Stimulated activated effector memory CD8-positive, alpha-beta T cell treated with anti-CD3 and anti-CD28 coated beads, Interleukin-12 subunit alpha, Interleukin-12 subunit beta, amount 100 ng/mL, for 72 hours (primary cell): ENCODE data around the gene ELOVL6.

ENCODE experiments used
- ATAC-seq: fragments of 150-1000 bp; cut with Tn5 transposase; 2 replicates; pipeline ENCODE4 v1.10.0; 2021
- DNase-seq, 2 donors: peaks; one replicate each; pipeline ENCODE4 v3.0.0; 2021 to 2022; ENCODE audit warnings: low spot score in 2 of 2
- H3K27ac Mint-ChIP-seq: one replicate; pipeline ENCODE4 v1.8.0; 2022; ENCODE audit warnings: mild to moderate bottlenecking, mixed read lengths
- H3K36me3 Mint-ChIP-seq: one replicate; pipeline ENCODE4 v1.8.0; 2022; ENCODE audit warnings: mild to moderate bottlenecking, mixed read lengths
- H3K4me1 Mint-ChIP-seq: one replicate; pipeline ENCODE4 v1.8.0; 2022; ENCODE audit warnings: mixed read lengths
- H3K4me3 Mint-ChIP-seq: one replicate; pipeline ENCODE4 v1.8.0; 2022; ENCODE audit warnings: mild to moderate bottlenecking, mixed read lengths
- H3K9me3 Mint-ChIP-seq: one replicate; pipeline ENCODE4 v1.8.0; 2022; ENCODE audit warnings: mixed read lengths

Gene ELOVL6

GRCh38 chr4:110184140-110184790 lies 14.2 kb downstream of the ELOVL6 start:
- no peak for DNase-seq
- Mint-ChIP-seq H3K9me3 (no peaks in the 10 kb centered on the region), H3K27ac (peak overlapping the region; percentile 2), H3K36me3 (peaks cover 47% of the 10 kb centered on the region), H3K4me1 (peaks cover 14% of the 10 kb centered on the region), H3K4me3 (no peak overlapping the region)
- ATAC-seq = no peak

GRCh38 chr4:110183643-110184042 lies 14.8 kb downstream of the ELOVL6 start:
- DNase-seq (no peak), ATAC-seq (no peak)
- Mint-ChIP-seq H3K4me1 (peaks cover 14% of the 10 kb centered on the region), H3K36me3 (peaks cover 41% of the 10 kb centered on the region), H3K9me3 (no peaks in the 10 kb centered on the region), H3K4me3 (no peak overlapping the region), H3K27ac (no peak overlapping the region)

GRCh38 chr4:110183058-110183457 lies 15.4 kb downstream of the ELOVL6 start:
- H3K4me3 Mint-ChIP-seq = no peak overlapping the region
- no peak overlapping the region for H3K27ac Mint-ChIP-seq
- ATAC-seq (no peak), DNase-seq (no peak)
- no peaks in the 10 kb centered on the region for H3K9me3 Mint-ChIP-seq
- peaks cover 38% of the 10 kb centered on the region for H3K36me3 Mint-ChIP-seq
- H3K4me1 Mint-ChIP-seq = peaks cover 14% of the 10 kb centered on the region

- H3K4me3 Mint-ChIP-seq = no peak overlapping the region
These were observed 16.5 kb downstream of the ELOVL6 start for GRCh38 chr4:110181890-110182289.

GRCh38 chr4:110175634-110176033 lies 22.8 kb downstream of the ELOVL6 start:
- ATAC-seq = peak; percentile 37
- H3K4me3 Mint-ChIP-seq = no peak overlapping the region
- no peak overlapping the region for H3K27ac Mint-ChIP-seq
- peaks cover 32% of the 10 kb centered on the region for H3K36me3 Mint-ChIP-seq
- no peaks in the 10 kb centered on the region for H3K9me3 Mint-ChIP-seq
- no peaks in the 10 kb centered on the region for H3K4me1 Mint-ChIP-seq
- no peak for DNase-seq

More at GRCh38 chr4:110181890-110182289, 16.5 kb downstream of the ELOVL6 start:
- peaks cover 40% of the 10 kb centered on the region for H3K36me3 Mint-ChIP-seq
- no peak for ATAC-seq
- no peaks in the 10 kb centered on the region for H3K9me3 Mint-ChIP-seq
- peaks cover 14% of the 10 kb centered on the region for H3K4me1 Mint-ChIP-seq
- no peak overlapping the region for H3K27ac Mint-ChIP-seq
- DNase-seq = no peak

- DNase-seq = no peak
- Mint-ChIP-seq H3K27ac (no peak overlapping the region), H3K4me3 (no peak overlapping the region), H3K36me3 (peaks cover 30% of the 10 kb centered on the region), H3K9me3 (no peaks in the 10 kb centered on the region), H3K4me1 (no peaks in the 10 kb centered on the region)
- ATAC-seq = no peak
These were observed 25.4 kb downstream of the ELOVL6 start for GRCh38 chr4:110172972-110173371.

- H3K27ac Mint-ChIP-seq = no peak overlapping the region
- peaks cover 20% of the 10 kb centered on the region for H3K36me3 Mint-ChIP-seq
- ATAC-seq = no peak
- no peaks in the 10 kb centered on the region for H3K9me3 Mint-ChIP-seq
- DNase-seq = no peak
- no peaks in the 10 kb centered on the region for H3K4me1 Mint-ChIP-seq
- no peak overlapping the region for H3K4me3 Mint-ChIP-seq
These were observed 26.4 kb downstream of the ELOVL6 start for GRCh38 chr4:110171971-110172370.

GRCh38 chr4:110170861-110171260 lies 27.6 kb downstream of the ELOVL6 start:
- H3K9me3 Mint-ChIP-seq = no peaks in the 10 kb centered on the region
- DNase-seq (no peak), ATAC-seq (no peak)
- peaks cover 12% of the 10 kb centered on the region for H3K36me3 Mint-ChIP-seq
- no peak overlapping the region for H3K27ac Mint-ChIP-seq
- H3K4me3 Mint-ChIP-seq = no peak overlapping the region
- H3K4me1 Mint-ChIP-seq = peaks cover 5% of the 10 kb centered on the region

- H3K4me3 Mint-ChIP-seq = peak overlapping the region; percentile 42
- peak overlapping the region; percentile 91 for H3K27ac Mint-ChIP-seq
These were observed 32.8 kb downstream of the ELOVL6 start for GRCh38 chr4:110165382-110166286.

GRCh38 chr4:110164856-110165255 lies 33.6 kb downstream of the ELOVL6 start:
- H3K4me3 Mint-ChIP-seq = peak overlapping the region; percentile 42
- H3K4me1 Mint-ChIP-seq = peaks cover 26% of the 10 kb centered on the region
- H3K36me3 Mint-ChIP-seq = peaks cover 5% of the 10 kb centered on the region
- H3K9me3 Mint-ChIP-seq = no peaks in the 10 kb centered on the region
- DNase-seq (no peak), ATAC-seq (peak; percentile 47)
- peak overlapping the region; percentile 91 for H3K27ac Mint-ChIP-seq

More at GRCh38 chr4:110165382-110166286, 32.8 kb downstream of the ELOVL6 start:
- H3K4me1 Mint-ChIP-seq = peaks cover 26% of the 10 kb centered on the region
- peaks cover 5% of the 10 kb centered on the region for H3K36me3 Mint-ChIP-seq
- H3K9me3 Mint-ChIP-seq = no peaks in the 10 kb centered on the region
- DNase-seq (peak; percentile 16 to 59), ATAC-seq (peak; percentile 100)

- Mint-ChIP-seq H3K9me3 (no peaks in the 10 kb centered on the region), H3K27ac (no peak overlapping the region)
These were observed 34.2 kb downstream of the ELOVL6 start for GRCh38 chr4:110164251-110164650.

GRCh38 chr4:110163327-110164069 lies 34.9 kb downstream of the ELOVL6 start:
- ATAC-seq (no peak), DNase-seq (no peak)
- Mint-ChIP-seq H3K4me3 (no peak overlapping the region), H3K27ac (peak overlapping the region; percentile 11), H3K36me3 (peaks cover 11% of the 10 kb centered on the region), H3K4me1 (peaks cover 26% of the 10 kb centered on the region), H3K9me3 (no peaks in the 10 kb centered on the region)

More at GRCh38 chr4:110164251-110164650, 34.2 kb downstream of the ELOVL6 start:
- H3K36me3 Mint-ChIP-seq = peaks cover 9% of the 10 kb centered on the region
- peaks cover 26% of the 10 kb centered on the region for H3K4me1 Mint-ChIP-seq
- DNase-seq = no peak
- ATAC-seq = no peak
- no peak overlapping the region for H3K4me3 Mint-ChIP-seq

- Mint-ChIP-seq H3K27ac (no peak overlapping the region), H3K4me1 (peaks cover 22% of the 10 kb centered on the region), H3K4me3 (no peak overlapping the region), H3K36me3 (peaks cover 11% of the 10 kb centered on the region), H3K9me3 (no peaks in the 10 kb centered on the region)
- DNase-seq = no peak
- ATAC-seq = no peak
These were observed 37.8 kb downstream of the ELOVL6 start for GRCh38 chr4:110160618-110161017.

GRCh38 chr4:110159541-110159940 lies 38.9 kb downstream of the ELOVL6 start:
- Mint-ChIP-seq H3K27ac (no peak overlapping the region), H3K9me3 (no peaks in the 10 kb centered on the region), H3K4me3 (no peak overlapping the region), H3K36me3 (peaks cover 6% of the 10 kb centered on the region), H3K4me1 (peaks cover 18% of the 10 kb centered on the region)
- DNase-seq (no peak), ATAC-seq (no peak)

GRCh38 chr4:110157580-110157979 lies 40.8 kb downstream of the ELOVL6 start:
- no peaks in the 10 kb centered on the region for H3K9me3 Mint-ChIP-seq
- peaks cover 5% of the 10 kb centered on the region for H3K4me1 Mint-ChIP-seq
- ATAC-seq (no peak), DNase-seq (no peak)
- H3K27ac Mint-ChIP-seq = no peak overlapping the region
- H3K4me3 Mint-ChIP-seq = no peak overlapping the region
- H3K36me3 Mint-ChIP-seq = peaks cover 8% of the 10 kb centered on the region
